PC-9 (cell line): ENCODE data around the gene SNAI3.

Source experiments
- CTCF ChIP-seq: fragments of 200-600 bp; sonication (generic); conservative IDR thresholded peaks from 2 replicates; pipeline ENCODE4 v1.6.1; 2017; ENCODE audit warnings: mixed run types, antibody characterized with exemption, mild to moderate bottlenecking, moderate library complexity
- EZH2 ChIP-seq: fragments of 200-600 bp; sonication (generic); IDR thresholded peaks from 2 replicates; pipeline ENCODE4 v1.8.0; 2017; ENCODE audit warnings: antibody characterized with exemption, low read depth

DNA sequence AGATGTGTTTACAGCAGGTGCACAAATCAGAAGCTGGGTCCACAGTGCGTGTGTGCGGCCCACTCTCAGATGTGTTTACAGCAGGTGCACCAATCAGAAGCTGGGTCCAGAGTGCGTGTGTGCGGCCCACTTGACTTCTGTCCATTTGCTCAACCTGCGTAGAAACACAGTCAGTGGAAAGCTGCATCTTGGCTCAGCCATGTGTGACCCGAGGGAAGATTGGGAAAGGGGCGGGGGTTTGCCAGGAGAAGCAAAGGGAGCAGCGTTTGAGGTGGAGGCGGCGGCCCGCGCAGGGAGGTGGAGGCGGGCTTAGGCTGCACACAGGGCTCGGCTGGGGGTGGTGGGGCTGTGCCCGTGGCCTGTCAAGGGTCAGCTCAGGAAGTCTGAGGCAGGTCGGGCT lies 24.2 kb upstream of the SNAI3 start:
- no peak for TF ChIP-seq CTCF
- TF ChIP-seq EZH2, result no peak
